ENCODE data around the gene ZBTB20.

- TF ChIP-seq CTCF (conservative IDR thresholded peaks at IDR 0.05) (no peak), EZH2 (IDR thresholded peaks at IDR 0.05; ENCODE audit: low read depth) (no peak)
These were observed 580.8 kb downstream of the ZBTB20 start for GRCh38 chr3:114566162-114566755.

Measured in PC-9 (cell line).